NCI-H2171 (cell line): ENCODE measurements around the gene MCUR1.
"Not testable (repeated sequence)": the region's sequence is repeated elsewhere in the genome, so short reads cannot be mapped to it uniquely, and the experiment has no call there.

Experiments used
- DNase-seq: peaks from one replicate; lab custom pipeline; 2025; lab: John Stamatoyannopoulos, UW

Gene MCUR1, protein sequence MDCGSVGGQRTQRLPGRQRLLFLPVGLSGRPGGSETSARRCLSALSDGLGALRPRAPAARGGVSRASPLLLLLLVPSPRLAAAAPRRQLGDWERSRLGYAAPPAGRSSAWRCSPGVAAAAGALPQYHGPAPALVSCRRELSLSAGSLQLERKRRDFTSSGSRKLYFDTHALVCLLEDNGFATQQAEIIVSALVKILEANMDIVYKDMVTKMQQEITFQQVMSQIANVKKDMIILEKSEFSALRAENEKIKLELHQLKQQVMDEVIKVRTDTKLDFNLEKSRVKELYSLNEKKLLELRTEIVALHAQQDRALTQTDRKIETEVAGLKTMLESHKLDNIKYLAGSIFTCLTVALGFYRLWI

DNA sequence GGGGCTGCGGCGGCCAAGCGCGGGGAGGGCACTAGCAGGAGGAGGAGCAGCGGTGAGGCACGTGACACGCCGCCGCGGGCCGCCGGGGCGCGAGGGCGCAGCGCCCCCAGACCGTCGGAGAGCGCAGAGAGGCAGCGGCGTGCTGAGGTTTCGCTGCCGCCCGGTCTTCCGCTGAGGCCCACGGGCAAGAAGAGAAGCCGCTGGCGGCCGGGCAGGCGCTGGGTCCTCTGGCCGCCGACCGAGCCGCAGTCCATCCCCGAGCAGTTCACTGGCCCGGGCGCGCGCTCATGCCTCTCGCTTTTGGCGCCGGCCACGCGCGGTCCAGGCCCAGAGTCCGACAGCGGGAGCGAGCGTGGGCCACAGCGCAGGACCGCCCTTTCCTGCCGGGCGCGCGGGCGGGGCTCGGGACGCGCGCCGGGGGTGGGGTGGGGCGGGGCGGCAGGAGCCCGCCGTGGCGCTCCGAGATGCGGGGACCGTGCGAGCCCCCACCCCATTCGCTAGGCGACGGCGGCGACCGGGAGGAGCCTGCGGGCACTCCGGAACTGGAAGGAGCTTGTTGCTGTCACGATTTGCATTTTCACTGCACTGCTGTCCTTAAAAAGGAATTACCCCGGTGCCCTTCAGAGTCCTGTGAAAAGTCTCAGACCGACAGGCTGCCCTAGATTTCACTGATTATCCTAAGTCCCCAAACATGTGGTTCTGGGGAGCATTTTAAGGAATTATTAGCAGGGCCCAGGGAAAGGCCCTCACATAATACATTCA is at the start of gene MCUR1:
MCUR1 (minus strand) TSS at position 382 of the 762 bp plus-strand sequence; CDS start at position 254, 128 bp downstream.
- peak; percentile 77 for DNase-seq

DNA sequence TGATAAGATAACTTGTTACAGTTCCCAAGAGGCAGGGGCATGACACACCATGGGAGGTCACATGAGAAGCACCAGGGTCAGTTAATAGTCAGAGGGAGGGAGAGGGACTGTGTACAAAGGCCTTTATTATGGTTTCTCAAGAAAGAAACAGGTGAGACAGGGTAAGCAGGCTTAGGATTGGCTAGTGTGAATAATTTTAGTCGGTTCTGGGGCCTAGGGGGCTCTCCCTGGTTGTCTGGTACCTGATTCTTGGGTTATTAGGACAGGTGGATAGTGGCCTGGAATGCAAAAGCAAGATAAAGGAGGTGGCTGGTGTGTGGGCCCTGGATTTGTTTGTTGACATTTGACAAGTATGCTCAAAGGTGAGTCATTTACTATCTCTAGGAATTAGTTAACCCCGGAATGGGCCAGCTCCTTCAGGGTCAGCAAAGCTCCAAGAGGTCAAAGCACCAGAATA is 49.4 kb upstream of the MCUR1 start:
- no peak for DNase-seq

DNA sequence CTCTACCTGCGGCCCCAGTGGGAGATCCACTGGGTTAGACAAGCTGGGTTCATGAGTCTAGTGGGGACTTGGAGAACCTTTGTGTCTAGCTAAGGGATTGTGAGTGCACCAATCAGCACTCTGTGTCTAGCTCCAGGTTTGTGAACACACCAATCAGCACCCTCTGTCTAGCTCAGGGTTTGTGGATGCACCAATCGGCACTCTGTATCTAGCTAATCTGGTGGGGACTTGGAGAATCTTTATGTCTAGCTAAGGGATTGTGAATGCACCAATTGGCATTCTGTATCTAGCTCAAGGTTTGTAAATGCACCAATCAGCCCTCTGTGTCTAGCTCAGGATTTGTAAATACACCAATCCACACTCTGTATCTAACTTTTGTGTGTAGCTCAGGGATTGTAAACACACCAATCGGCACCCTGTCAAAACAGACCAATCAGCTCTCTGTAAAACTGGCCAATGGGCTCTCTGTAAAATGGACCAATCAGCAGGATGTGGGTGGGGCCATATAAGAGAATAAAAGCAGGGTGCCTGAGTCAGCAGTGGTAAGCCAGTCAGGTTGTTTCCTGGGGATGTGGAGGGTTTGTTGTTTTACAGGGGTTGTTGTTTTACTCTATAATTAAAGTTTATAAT is 46.3 kb upstream of the MCUR1 start:
- DNase-seq = not testable (repeated sequence)

DNA sequence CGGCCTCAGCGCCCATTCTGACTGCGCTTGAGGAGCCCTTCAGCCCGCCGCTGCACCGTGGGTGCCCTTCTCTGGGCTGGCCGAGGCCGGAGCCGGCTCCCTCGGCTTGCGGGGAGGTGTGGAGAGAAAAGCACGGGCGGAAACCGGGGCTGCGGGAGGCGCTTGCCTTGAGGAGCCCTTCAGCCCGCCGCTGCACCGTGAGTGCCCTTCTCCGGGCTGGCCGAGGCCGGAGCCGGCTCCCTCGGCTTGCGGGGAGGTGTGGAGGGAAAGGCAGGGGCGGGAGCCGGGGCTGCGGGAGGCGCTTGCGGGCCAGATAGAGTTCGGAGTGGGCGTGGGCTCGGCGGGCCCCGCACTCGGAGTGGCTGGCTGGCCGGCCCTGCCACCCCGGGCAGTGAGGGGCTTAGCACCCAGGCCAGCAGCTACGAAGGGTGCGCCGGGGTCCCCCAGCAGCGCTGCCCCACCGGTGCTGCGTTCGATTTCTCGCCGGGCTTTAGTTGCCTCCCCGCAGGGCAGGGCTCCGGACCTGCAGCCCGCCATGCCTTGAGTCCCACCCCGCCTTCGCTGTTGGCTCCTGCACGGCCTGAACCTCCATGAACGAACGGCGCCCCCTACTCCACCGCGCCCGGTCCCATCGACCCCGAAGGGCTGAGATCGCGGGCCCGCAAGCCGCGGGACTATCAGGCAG is 45.7 kb upstream of the MCUR1 start:
- no peak for DNase-seq

DNA sequence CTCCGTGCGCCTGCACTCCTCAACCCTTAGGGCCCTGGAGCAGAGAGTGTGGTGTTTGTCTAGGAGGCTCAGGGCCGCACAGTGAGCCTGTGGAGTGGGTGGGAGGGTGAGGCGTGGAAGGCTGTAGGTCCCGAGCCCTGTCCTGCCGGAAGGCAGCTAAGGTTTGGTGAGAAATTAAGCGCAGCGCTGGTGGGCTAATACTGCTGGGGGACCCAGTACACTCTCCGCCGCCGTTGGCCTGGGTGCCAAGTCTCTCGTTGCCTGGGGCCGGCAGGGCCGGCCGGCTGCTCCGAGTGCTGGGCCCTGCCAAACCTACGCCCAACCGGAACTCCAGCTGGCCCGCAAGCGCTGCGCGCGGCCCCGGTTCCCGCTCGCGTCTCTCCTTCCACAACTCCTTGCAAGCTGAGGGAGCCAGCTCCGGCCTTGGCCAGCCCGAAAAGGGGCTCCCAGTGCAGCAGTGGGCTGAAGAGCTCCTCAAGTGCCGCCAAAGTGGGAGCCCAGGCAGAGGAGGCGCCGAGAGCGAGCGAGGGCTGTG is 40.4 kb upstream of the MCUR1 start:
- DNase-seq = no peak

DNA sequence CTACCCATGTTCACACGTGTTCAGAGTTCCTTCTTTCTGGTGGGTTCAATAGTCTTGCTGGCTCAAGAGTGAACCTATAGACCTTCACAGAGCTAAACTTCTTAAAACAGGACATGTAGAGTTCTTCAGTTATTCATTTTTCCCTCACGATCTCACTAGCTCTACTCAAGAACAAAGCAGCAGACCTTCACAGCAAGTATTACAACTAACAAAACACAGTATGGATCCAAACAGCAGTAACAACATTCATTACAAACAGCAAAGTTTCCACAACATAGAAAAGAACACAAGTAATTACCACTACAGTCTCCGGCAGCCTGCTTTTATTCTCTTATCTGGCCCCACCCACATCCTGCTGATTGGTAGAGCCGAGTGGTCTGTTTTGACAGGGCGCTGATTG is 39.5 kb upstream of the MCUR1 start:
- no peak for DNase-seq

DNA sequence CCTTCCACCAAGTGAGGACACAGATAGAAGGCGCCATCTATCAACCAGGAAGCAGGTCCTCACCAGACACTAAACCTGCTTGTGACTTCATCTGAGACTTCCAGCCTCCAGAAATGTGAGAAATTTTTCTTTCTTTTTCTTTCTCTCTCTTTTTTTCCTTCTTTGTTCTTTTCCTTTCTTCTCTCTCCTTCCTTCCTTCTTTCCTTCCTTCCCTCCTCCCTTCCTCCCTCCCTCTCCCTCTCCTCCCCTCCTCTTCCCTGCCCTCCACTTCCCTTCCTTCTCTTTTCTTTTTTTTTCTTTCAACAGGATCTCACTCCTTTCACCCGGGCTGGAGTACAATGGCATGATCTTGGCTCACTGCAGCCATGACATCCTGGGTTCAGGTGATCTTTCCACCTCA is 37.4 kb upstream of the MCUR1 start:
- no peak for DNase-seq

DNA sequence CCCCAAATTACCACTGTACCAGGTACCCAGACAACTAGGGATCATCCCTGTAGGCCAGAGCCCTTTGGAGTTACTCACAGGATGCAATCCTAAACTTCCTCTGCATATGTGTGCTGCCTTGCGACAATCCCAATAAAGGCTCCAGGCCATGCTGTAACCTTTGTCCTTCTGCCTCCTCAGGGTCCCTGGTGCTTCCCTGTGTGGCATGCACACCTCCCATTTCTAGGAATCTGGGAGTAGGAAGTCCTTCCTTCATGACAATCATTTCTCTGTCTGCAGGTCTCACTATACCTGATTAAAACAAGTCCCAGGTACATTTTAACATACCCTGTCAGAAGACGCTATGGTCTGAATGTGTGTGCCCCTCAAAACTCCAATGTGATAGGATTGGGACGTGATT is 37.0 kb upstream of the MCUR1 start:
- no peak for DNase-seq

DNA sequence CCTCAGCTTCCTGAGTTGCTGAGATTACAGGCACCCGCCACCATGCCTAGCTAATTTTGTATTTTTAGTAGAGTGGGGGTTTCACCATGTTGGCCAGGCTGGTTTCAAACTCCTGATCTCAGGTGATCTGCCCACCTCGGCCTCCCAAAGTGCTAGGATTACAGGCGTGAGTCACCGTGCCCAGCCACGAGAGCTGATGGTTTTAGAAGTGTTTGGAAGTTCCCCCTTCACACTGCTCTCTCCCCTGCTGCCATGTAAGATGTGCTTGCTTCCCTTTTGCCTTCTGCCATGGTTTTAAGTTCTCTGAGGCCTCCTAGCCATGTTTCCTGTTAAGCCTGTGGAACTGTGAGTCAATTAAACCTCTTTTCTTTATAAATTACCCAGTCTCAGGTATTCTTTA is 36.3 kb upstream of the MCUR1 start:
- not testable (repeated sequence) for DNase-seq

DNA sequence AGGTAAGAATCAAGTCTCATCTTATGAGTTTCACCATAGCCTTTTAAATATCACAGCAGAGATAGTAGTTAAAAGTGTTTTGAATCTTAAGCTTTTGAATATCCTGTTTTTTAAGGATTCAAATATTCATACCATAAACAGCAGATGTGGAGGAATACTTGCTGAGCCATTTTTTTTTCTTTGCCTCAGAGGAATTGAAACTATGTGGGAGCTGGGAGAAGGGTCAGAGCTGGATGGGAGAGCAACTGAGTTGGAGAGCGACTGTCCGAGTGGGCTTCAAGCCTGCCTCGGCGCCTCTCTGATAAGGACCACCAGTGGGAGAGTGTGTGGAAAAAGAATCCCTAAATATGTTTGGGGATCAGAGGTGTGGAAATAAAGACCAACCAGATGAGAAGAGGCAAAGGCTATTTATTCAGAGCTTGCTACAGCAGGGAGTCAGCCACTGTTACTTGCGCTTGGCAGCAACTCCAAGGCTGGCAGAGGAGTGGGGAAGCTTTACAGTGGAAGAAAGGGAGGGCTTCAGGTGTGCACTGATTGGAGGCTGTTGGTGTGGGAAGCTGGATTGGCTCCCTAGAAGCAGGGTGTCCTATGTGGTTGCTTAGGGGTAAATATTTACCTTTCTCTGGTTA is 34.3 kb upstream of the MCUR1 start:
- DNase-seq = no peak

DNA sequence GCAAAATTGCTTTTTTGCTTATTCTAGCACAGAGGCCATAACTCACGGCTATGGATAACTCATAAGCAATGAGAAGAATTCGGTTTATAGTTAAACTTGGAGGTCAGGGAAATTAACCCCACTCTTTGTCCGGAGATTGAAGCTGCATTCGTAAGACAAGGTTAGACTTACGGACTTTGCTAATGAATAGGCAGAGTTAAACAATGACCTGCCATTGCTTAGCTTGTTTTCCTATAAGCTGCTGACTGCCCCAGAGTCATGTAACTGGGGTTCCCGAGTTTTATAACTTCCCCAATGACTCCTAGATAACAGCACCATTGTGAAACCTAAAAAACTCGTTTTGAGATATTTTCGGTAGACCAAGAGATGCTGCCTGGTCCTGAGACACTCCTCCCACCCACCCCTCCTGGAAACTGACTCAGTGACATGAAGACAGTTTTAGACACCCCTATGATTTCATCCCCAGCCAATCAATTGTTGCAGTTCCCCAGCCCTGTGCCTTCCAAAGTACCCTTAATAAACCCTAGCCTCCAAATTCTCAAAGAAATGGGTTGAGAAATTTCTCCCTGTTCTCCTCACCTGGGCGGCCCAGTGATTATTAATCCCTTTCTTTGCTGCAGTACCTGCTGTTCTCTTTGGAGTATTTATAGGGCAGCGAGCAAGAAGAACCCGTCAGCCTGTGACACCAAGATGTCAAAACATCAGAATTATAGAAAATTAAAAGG is 33.1 kb upstream of the MCUR1 start:
- no peak for DNase-seq

DNA sequence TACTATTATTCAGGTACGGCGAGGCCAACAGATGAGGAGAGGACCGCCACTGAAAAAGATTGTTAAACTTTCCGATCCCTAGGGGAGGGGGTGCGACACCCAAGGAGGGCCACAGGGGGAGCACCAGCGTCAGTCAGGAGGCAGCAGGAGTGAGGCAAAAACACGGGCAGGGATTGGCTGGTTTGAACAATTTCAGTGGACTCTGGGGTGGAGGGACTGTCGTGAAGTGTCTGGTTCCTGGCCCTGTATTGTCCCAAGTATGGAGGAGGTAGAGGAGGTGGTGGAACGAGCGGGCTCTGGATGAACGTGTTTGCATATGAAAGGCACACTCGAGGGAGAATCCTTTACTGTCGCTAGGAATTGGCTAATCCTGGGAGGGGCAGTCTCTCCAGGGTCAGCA is 32.5 kb upstream of the MCUR1 start:
- no peak for DNase-seq

DNA sequence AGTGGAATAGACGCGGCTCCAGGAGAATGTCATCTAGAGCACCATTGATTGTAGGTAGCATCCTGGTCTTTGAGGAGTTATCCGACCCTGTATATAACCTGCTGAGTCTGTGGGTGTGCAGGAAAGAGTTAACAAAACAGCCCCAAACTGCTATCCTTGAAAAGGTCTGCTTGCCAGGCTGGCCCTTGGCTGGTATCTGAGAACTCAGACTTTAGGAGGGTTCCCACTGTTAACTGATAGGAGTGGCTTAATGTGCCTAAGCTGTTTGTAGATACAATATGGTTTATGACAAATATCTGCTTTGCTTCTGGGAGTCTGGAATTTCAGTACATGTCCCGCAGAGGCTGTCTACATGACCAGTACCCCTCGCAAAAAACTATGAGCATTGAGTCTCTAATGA is 27.6 kb upstream of the MCUR1 start:
- DNase-seq = no peak

DNA sequence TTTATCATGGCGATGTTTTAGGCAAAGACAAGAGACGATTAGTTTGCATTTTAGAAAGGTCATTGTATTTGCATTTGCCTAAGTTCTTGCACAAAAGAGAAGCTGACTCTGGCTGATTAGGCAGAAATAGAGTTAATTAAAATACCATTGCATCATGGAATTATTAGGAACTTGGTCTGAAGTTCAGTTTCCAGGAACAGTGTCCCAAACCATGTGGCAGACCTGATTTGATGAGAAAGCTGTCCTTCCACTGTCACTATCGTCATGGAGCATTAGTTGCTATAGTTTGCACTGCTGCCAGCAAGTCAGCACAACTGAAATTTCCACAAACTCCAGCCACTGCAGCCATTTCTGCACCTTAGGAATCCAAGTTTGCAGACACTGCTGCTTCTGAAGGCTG is 24.3 kb upstream of the MCUR1 start:
- no peak for DNase-seq

DNA sequence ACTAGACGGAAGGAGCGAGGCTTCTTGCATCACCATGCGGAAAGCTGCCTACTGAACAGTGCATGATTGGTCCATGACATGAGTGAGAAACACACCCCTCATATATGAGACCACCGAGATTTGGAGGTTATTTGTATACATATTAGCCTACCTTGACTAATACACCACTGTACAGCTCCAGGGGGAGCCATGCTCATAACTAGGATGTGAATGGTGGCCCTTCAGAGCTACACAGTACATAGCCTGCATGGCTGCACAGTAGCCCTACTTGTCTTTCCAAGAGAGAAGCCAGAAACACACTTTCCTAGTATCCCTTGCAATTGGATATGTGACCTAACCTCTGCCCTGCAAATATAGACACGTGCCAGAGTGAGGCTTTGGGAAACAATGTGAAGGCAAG is 21.8 kb upstream of the MCUR1 start:
- no peak for DNase-seq

DNA sequence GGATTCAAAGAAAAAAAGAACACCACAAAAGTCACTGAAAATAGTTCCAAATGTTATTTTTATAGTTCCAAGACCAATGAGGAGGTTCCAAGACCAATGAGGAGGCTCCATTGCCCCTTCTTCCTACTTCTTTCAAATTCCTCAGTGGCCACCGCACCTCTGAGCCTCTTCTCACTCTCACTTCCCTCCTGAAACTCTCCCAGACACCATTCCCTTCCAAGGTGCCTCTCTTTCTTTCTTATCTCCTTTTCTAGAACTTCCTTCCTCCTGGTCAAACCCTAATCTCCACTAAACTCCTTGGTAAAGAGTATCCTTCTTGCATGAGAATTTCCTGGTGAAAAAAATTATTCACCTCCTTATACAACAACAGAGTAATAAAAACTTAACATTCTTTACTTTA is 20.4 kb upstream of the MCUR1 start:
- DNase-seq = no peak

DNA sequence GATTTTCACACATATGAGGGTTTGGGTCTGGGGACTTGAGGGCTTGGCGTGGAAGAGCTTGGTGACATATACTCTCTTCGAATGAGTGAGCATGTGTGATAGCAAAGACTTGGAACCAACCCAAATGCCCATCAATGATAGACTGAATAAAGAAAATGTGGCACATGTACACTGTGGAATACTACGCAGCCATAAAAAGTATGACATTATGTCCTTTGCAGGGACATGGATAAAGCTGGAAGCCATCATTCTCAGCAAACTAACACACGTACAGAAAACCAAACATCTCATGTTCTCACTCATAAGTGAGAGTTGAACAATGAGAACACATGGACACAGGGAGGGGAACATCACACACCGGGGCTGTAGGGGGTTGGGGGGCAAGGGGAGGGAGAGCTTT is 19.7 kb upstream of the MCUR1 start:
- not testable (repeated sequence) for DNase-seq

DNA sequence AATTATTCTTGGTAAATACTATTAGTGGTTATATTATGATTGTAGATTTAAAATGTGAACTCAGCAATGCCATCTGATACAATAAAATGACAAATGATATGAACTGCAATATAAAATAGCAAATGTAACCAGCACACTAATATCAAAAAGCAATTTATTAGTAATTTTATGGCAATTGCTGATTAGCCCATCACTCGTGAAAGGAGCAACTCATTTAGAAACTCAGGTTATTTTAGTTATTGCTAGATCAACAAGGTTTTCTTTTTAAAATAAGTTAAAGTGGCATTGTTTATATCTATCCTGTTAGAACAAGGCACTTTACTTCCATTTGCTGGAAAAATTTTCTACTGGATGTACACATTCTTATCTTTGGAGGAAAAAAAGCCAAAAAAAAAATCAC is 18.4 kb upstream of the MCUR1 start:
- DNase-seq = no peak

DNA sequence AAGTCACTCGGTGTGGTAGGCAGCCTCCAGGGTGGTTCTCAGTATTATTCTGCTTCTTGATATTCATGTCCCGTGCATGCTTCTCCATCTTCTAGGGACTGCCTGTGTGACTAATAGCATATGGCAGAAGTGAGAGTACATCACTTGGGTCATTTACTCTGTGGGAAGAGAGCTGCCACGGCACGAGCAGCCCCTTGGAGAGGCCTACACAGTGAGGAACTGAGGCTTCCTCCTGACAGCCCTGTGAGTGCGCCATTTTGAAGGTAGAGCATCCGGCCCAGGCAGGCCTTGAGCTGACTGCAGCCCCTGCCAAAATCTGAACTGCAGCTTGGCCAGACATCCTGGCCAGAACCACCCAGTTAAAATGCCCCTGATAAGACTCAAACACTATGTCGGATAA is 17.3 kb upstream of the MCUR1 start:
- no peak for DNase-seq

DNA sequence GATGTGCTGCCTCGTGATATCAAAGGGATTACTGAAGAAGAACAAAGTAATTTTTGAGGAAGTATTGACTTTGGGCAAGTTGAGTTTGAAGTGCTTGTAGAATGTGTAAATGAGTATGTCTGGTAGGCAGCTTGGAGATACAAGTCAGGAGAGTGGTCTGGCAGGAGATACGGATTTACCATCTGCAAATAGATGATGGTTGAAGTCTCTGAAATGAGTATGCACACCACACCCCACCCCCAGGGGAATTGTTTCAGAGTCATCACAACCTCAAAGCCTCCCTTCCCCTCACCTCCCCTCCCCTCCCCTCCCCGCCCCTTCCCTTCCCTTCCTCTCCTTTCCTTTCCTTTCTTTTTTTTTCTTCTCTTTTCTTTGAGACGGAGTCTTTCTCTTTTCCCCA is 16.4 kb upstream of the MCUR1 start:
- DNase-seq = no peak

DNA sequence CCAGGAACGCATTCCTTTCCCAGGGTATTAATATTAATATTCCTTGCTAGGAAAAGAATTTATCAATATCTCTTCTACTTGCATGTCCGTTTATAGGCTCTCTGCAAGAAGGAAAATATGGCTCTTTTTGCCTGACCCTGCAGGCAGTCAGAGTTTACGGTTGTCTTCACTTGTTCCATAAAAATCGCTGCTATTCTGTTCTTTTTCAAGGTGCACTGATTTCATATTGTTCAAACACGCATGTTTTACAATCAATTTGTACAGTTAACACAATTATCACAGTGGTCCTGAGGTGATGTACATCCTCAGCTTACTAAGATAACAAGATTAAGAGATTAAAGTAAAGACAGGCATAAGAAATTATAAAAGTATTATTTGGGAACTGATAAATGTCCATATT is 15.1 kb upstream of the MCUR1 start:
- DNase-seq = not testable (repeated sequence)
